Measurements from ENCODE around the gene MCM6.

DNA sequence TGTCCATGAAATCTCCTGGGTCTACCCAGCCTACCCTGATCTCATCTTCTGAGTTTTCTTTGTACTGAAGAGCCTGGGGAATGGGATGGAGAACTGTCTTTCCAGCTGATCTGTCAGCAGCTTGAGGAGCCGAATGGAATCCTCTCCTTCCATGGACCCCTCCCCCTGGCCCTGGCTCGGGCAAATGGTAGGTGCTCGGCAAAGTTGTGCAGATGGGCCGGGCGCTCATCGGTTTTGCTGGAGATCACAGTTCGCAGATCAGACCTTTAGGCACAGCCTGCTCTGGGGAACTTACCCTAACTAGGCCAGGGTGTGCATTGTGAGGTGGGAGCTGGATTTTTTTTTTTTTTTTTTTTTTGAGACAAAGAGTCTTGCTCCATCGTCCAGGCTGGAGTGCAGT is 79.6 kb downstream of the MCM6 start:
- TF ChIP-seq, protein P1, sequence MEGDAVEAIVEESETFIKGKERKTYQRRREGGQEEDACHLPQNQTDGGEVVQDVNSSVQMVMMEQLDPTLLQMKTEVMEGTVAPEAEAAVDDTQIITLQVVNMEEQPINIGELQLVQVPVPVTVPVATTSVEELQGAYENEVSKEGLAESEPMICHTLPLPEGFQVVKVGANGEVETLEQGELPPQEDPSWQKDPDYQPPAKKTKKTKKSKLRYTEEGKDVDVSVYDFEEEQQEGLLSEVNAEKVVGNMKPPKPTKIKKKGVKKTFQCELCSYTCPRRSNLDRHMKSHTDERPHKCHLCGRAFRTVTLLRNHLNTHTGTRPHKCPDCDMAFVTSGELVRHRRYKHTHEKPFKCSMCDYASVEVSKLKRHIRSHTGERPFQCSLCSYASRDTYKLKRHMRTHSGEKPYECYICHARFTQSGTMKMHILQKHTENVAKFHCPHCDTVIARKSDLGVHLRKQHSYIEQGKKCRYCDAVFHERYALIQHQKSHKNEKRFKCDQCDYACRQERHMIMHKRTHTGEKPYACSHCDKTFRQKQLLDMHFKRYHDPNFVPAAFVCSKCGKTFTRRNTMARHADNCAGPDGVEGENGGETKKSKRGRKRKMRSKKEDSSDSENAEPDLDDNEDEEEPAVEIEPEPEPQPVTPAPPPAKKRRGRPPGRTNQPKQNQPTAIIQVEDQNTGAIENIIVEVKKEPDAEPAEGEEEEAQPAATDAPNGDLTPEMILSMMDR (IDR thresholded peaks at IDR 0.05 in 8 of 11, conservative IDR thresholded peaks at IDR 0.05 in 3 of 11): no peak
- TF ChIP-seq POLR2AphosphoS5 (IDR thresholded peaks at IDR 0.05): no peak
- no peak for TF ChIP-seq POLR2A (IDR thresholded peaks at IDR 0.05)
